H9 (cell line): ENCODE data around the gene SPECC1. TPM values are rescaled to one million over a fixed set of nuclear protein-coding genes. Genes with fewer than 3 reads are reported as not detected.

Source experiments
- DNase-seq: peaks from one replicate; pipeline ENCODE4 v3.0.0-alpha.2; 2017
- H2AFZ ChIP-seq: one replicate; pipeline ENCODE4 v1.6.1; 2013; ENCODE audit warnings: mild to moderate bottlenecking, low read length, control low read depth, moderate library complexity
- H2AK5ac ChIP-seq: 2 replicates; pipeline ENCODE4 v1.6.1; 2013; ENCODE audit warnings: low read length, control low read depth, mixed read lengths; ENCODE audit not compliant: insufficient read length
- H2BK120ac ChIP-seq: one replicate; pipeline ENCODE4 v1.6.1; 2013; ENCODE audit warnings: low read depth, mild to moderate bottlenecking, low read length, control low read depth, inconsistent platforms; ENCODE audit not compliant: poor library complexity, severe bottlenecking
- H2BK12ac ChIP-seq: 2 replicates; pipeline ENCODE4 v1.6.1; 2013; ENCODE audit warnings: low read length, control low read depth, mixed read lengths, low read depth; ENCODE audit not compliant: insufficient read length
- H2BK15ac ChIP-seq: 2 replicates; pipeline ENCODE4 v1.6.1; 2013; ENCODE audit warnings: low read depth, low read length, control low read depth
- H2BK20ac ChIP-seq: one replicate; pipeline ENCODE4 v1.6.1; 2013; ENCODE audit warnings: low read depth, mild to moderate bottlenecking, low read length, control low read depth, inconsistent platforms; ENCODE audit not compliant: poor library complexity, severe bottlenecking
- H2BK5ac ChIP-seq: 2 replicates; pipeline ENCODE4 v1.6.1; 2013; ENCODE audit warnings: low read length, control low read depth, mixed read lengths; ENCODE audit not compliant: insufficient read length
- H3K14ac ChIP-seq: 2 replicates; pipeline ENCODE4 v1.6.1; 2013; ENCODE audit warnings: low read length, control low read depth; ENCODE audit not compliant: insufficient read depth
- H3K18ac ChIP-seq: 2 replicates; pipeline ENCODE4 v1.6.1; 2013; ENCODE audit warnings: low read depth, mild to moderate bottlenecking, mixed read lengths, low read length, control low read depth; ENCODE audit not compliant: insufficient read length
- H3K23ac ChIP-seq: 2 replicates; pipeline ENCODE4 v1.6.1; 2013; ENCODE audit warnings: low read length, control low read depth, mixed read lengths, low read depth; ENCODE audit not compliant: insufficient read length
- H3K23me2 ChIP-seq: 2 replicates; pipeline ENCODE4 v1.6.1; 2013; ENCODE audit warnings: low read depth, mild to moderate bottlenecking, mixed read lengths, low read length, control low read depth; ENCODE audit not compliant: insufficient read length, poor library complexity, severe bottlenecking
- H3K27ac ChIP-seq: 2 replicates; pipeline ENCODE4 v1.5.1; 2013; ENCODE audit warnings: low read length, control low read depth, mixed read lengths, low read depth; ENCODE audit not compliant: insufficient read length
- H3K27me3 ChIP-seq: 2 replicates; pipeline ENCODE4 v1.6.1; 2013; ENCODE audit warnings: low read length, control low read depth, inconsistent platforms; ENCODE audit not compliant: insufficient read depth
- H3K4ac ChIP-seq: 2 replicates; pipeline ENCODE4 v1.6.1; 2013; ENCODE audit warnings: low read depth, mild to moderate bottlenecking, control low read depth, inconsistent platforms, low read length, moderate library complexity
- H3K4me1 ChIP-seq: 2 replicates; pipeline ENCODE4 v1.6.1; 2013; ENCODE audit warnings: low read length, control low read depth, inconsistent platforms; ENCODE audit not compliant: insufficient read depth
- H3K4me2 ChIP-seq: 2 replicates; pipeline ENCODE4 v1.6.1; 2013; ENCODE audit warnings: low read length, control low read depth, mixed read lengths; ENCODE audit not compliant: insufficient read length, insufficient read depth
- H3K56ac ChIP-seq: 2 replicates; pipeline ENCODE4 v1.6.1; 2013; ENCODE audit warnings: low read depth, mild to moderate bottlenecking, mixed read lengths, low read length, control low read depth; ENCODE audit not compliant: insufficient read length
- H3K79me1 ChIP-seq: 2 replicates; pipeline ENCODE4 v1.6.1; 2013; ENCODE audit warnings: low read depth, mild to moderate bottlenecking, moderate library complexity, low read length, control low read depth, inconsistent platforms; ENCODE audit not compliant: insufficient read depth, poor library complexity, severe bottlenecking
- H3K79me2 ChIP-seq: 2 replicates; pipeline ENCODE4 v1.6.1; 2013; ENCODE audit warnings: low read length, control low read depth, inconsistent platforms; ENCODE audit not compliant: insufficient read depth
- H3K9ac ChIP-seq: 2 replicates; pipeline ENCODE4 v1.6.1; 2013; ENCODE audit warnings: low read length, control low read depth, mixed read lengths; ENCODE audit not compliant: insufficient read length; ENCODE audit errors: extremely low read depth
- H3K9me3 ChIP-seq: one replicate; pipeline ENCODE4 v1.6.1; 2013; ENCODE audit warnings: low read depth, low read length, inconsistent platforms; ENCODE audit not compliant: control insufficient read depth
- H3T11ph ChIP-seq: one replicate; pipeline ENCODE4 v1.6.1; 2013; ENCODE audit warnings: mild to moderate bottlenecking, low read length, control low read depth, inconsistent platforms
- H4K20me1 ChIP-seq: one replicate; pipeline ENCODE4 v1.6.1; 2013; ENCODE audit not compliant: control insufficient read depth, insufficient read length, insufficient read depth
- H4K5ac ChIP-seq: 2 replicates; pipeline ENCODE4 v1.6.1; 2013; ENCODE audit warnings: low read depth, mild to moderate bottlenecking, mixed read lengths, low read length, control low read depth; ENCODE audit not compliant: insufficient read length
- H4K8ac ChIP-seq: replicated peaks from 2 replicates; pipeline ENCODE4 v1.6.1; 2013; ENCODE audit warnings: low read length, control low read depth, mixed read lengths, low read depth; ENCODE audit not compliant: insufficient read length
- H4K91ac ChIP-seq: 2 replicates; pipeline ENCODE4 v1.6.1; 2013; ENCODE audit warnings: low read depth, mild to moderate bottlenecking, moderate library complexity, mixed read lengths, low read length, control low read depth; ENCODE audit not compliant: insufficient read length
- H3K27ac Mint-ChIP-seq, 3 experiments: 2 replicates in 2 of 3; 3 replicates in 1 of 3; pipeline ENCODE4 v1.8.0; 2020 to 2021; ENCODE audit warnings: mixed read lengths in 3 of 3, mild to moderate bottlenecking in 1 of 3, moderate library complexity in 1 of 3
- H3K27me3 Mint-ChIP-seq: 2 replicates; pipeline ENCODE4 v1.8.0; 2021; ENCODE audit warnings: low read depth, mild to moderate bottlenecking, moderate library complexity, mixed read lengths
- H3K36me3 Mint-ChIP-seq, 3 experiments: 2 replicates in 2 of 3; 3 replicates in 1 of 3; pipeline ENCODE4 v1.8.0; 2020 to 2021; ENCODE audit warnings: low read depth in 3 of 3, mixed read lengths in 3 of 3; ENCODE audit not compliant: insufficient read depth in 1 of 3
- H3K4me1 Mint-ChIP-seq, 2 experiments: 2 replicates each; pipeline ENCODE4 v1.8.0; 2020; ENCODE audit warnings: mixed read lengths in 2 of 2
- H3K4me3 Mint-ChIP-seq, 2 experiments: 2 replicates in 1 of 2; 3 replicates in 1 of 2; pipeline ENCODE4 v1.8.0; 2020 to 2021; ENCODE audit warnings: mild to moderate bottlenecking in 2 of 2, mixed read lengths in 2 of 2, moderate library complexity in 1 of 2
- H3K9me3 Mint-ChIP-seq, 2 experiments: 2 replicates in 1 of 2; 3 replicates in 1 of 2; pipeline ENCODE4 v1.8.0; 2020; ENCODE audit warnings: mild to moderate bottlenecking in 2 of 2, mixed read lengths in 2 of 2, moderate library complexity in 1 of 2
- CTCF ChIP-seq: fragments of 200-600 bp; sonication (generic); conservative IDR thresholded peaks from 3 replicates; pipeline ENCODE4 v1.8.0; 2021; ENCODE audit warnings: antibody characterized with exemption, mild to moderate bottlenecking
- WGBS: extraction: QIAGEN DNeasy Blood & Tissue Kit; methylation state at CpG from one replicate; pipeline ENCODE4 v1.1.7; 2013; ENCODE audit warnings: missing lambda C conversion rate, low lambda C conversion rate, mixed read lengths; ENCODE audit not compliant: insufficient read length; ENCODE audit errors: extremely low coverage; 5-methylcytosine and 5-hydroxymethylcytosine counted together
- total RNA-seq: library from RNA; stranded (reverse); gene quantifications from 2 replicates; pipeline ENCODE4 v1.2.1, GENCODE V29; 2021

The SPECC1 gene
- total RNA-seq, 1 experiment from 2014 or later: 65.7 TPM

GRCh38 chr17:20207262-20207985 lies 198.3 kb downstream of the SPECC1 start:
- no peak for TF ChIP-seq CTCF
- Histone ChIP-seq H3K9me3 (peaks cover 7% of the 10 kb centered on the region), H3K79me2 (peaks cover 2% of the 10 kb centered on the region; the same call in 1 of the 2 replicates), H4K20me1 (no peaks in the 10 kb centered on the region), H3K27ac (no peak overlapping the region), H2BK120ac (no peak overlapping the region), H4K91ac (no peak overlapping the region), H2BK5ac (no peak overlapping the region), H3K4ac (no peak overlapping the region), H2BK15ac (no peak overlapping the region), H3K9ac (no peak overlapping the region), H3K4me2 (no peak overlapping the region), H2AFZ (no peak overlapping the region), H3K14ac (no peak overlapping the region), H3K23me2 (no peaks in the 10 kb centered on the region), H3K79me1 (peaks cover 8% of the 10 kb centered on the region), H3K18ac (no peak overlapping the region), H3T11ph (no peak overlapping the region), H2AK5ac (no peak overlapping the region), H3K27me3 (no peaks in the 10 kb centered on the region), H4K8ac (no peak overlapping the region), H3K4me1 (peaks cover 16% of the 10 kb centered on the region), H3K23ac (no peak overlapping the region), H2BK12ac (no peak overlapping the region), H3K56ac (no peak overlapping the region), H2BK20ac (no peak overlapping the region), H4K5ac (no peak overlapping the region)
- Mint-ChIP-seq H3K27ac (peak overlapping the region in 2 of 3 experiments; percentile 27 to 71; a peak in 2 of 7 replicates), H3K4me3 (no peak overlapping the region), H3K9me3 (peaks cover 0 to 8% of the 10 kb centered on the region in 2 experiments; a peak in 2 of 5 replicates), H3K27me3 (no peaks in the 10 kb centered on the region; the same call in 1 of the 2 replicates), H3K4me1 (peaks cover 38 to 53% of the 10 kb centered on the region in 2 experiments), H3K36me3 (peaks cover 25 to 35% (median 30%) of the 10 kb centered on the region in 3 experiments)
- no peak for DNase-seq
- WGBS: no CpG with 5 or more reads among the region's 2 CpGs
